GM21390 (cell line): Measurements from ENCODE around the gene OIT3.

Source experiments
- ATAC-seq: cut with Tn5 transposase; IDR thresholded peaks from one replicate; pipeline ENCODE4 v1.9.1; 2021; ENCODE audit not compliant: unreplicated experiment

OIT3 gene

GRCh38 chr10:72948762-72949161, 55.2 kb downstream of the OIT3 start:
- ATAC-seq, result no peak

GRCh38 chr10:72951760-72952159, 58.2 kb downstream of the OIT3 start:
- no peak for ATAC-seq

- no peak for ATAC-seq
Observed at GRCh38 chr10:72952189-72952588, 58.6 kb downstream of the OIT3 start.

- no peak for ATAC-seq
Observed at GRCh38 chr10:72952642-72953158, 59.2 kb downstream of the OIT3 start.

- no peak for ATAC-seq
Observed at GRCh38 chr10:72953687-72954086, 60.1 kb downstream of the OIT3 start.

GRCh38 chr10:72954230-72954595, 60.7 kb downstream of the OIT3 start:
- ATAC-seq, result no peak

- ATAC-seq, result no peak
Observed at GRCh38 chr10:72954596-72955554, 61.3 kb downstream of the OIT3 start, which contains the start of gene PLA2G12B. Gene PLA2G12B, minus strand, starts transcription at chr10:72954806. Its CDS starts 121 bp downstream, at chr10:72954685.

- no peak for ATAC-seq
Observed at GRCh38 chr10:72956001-72956400, 62.5 kb downstream of the OIT3 start.

- ATAC-seq, result no peak
Observed at GRCh38 chr10:72976886-72977285, 83.3 kb downstream of the OIT3 start.

GRCh38 chr10:72979709-72980108, 86.2 kb downstream of the OIT3 start:
- no peak for ATAC-seq

- ATAC-seq, result no peak
Observed at GRCh38 chr10:72980348-72980747, 86.8 kb downstream of the OIT3 start.

GRCh38 chr10:72981028-72981881, 87.7 kb downstream of the OIT3 start:
- no peak for ATAC-seq

- ATAC-seq, result no peak
Observed at GRCh38 chr10:72981882-72982529, 88.5 kb downstream of the OIT3 start.
